ENCODE measurements around the gene DPH3.

DPH3 gene

DNA sequence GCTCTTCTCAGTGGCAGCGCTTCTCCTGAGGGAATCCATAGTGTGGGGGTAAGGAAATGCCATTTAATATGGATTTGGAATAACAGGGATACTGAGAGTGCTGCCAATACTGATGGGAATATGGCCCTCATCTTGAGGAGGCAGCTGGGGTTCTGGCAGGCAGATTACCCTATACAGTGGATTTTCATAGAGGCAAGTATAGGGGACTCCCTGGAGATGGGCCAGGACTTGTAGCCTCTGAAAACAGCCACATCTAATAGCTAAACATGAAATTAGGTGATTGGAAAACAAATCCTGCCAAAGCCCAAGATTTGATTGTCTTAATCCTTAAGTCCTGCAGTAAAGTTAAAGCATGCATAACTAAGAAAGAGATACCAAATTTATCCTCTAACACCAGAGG lies 30.9 kb downstream of the DPH3 start:
- DNase-seq (ENCODE audit: low read depth): no peak

DNA sequence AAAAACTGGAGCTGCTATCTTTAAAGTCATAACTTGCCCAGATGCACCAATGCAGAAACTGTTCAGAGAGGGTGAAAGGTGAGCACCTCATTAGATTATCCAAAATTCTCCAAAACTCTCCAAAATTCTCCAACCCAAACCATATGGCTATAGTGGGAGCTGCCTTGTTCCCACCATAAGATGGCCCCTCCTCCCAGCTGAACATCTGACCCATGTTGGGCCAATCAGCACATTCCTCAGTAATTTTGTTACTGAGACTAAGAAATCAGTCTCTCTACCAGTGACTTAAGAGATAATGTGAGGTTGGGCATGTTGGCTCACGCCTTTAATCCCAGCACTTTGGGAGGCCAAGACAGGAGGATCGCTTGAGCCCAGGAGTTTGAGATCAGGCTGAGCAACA lies 32.8 kb downstream of the DPH3 start:
- DNase-seq (ENCODE audit: low read depth): no peak

DNA sequence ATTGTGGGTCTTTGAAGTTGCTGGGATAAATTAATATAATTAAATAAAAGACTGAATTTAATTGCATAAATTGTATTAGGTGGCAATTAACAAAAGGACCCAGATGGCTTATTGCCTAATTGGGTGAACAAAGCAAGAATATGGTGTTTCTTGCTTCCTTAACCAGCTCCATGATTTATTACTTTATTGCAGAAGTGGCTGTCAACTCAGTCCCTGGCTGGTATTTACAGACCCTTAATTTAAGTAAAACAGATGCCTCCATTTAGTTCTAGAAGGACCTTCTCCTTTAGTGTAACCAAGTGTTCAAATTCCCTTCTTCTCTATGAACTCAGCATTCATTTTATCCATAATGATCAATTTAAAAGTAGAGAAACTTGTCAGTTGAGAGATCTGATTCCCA lies 35.1 kb downstream of the DPH3 start:
- no peak for DNase-seq (ENCODE audit: low read depth)

DNA sequence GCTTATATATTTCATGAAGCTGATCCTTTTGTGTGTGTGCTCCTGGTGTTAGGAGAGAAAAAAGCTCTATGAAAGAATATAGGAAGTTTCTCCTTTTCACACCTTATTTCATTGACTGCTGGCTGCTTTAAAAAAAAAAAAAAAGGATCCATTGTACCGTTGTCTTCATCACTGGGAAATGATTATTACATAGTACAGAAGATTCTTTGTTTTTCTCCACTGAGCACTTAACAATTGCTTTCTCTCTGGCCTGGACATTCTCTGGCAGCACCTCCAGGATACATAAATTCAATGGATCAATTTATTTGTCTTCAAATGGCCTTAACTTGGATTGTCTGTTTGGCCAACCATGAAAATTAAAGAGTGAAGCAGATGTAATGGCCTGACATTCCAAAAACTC lies 37.2 kb downstream of the DPH3 start:
- no peak for DNase-seq (ENCODE audit: low read depth)

DNA sequence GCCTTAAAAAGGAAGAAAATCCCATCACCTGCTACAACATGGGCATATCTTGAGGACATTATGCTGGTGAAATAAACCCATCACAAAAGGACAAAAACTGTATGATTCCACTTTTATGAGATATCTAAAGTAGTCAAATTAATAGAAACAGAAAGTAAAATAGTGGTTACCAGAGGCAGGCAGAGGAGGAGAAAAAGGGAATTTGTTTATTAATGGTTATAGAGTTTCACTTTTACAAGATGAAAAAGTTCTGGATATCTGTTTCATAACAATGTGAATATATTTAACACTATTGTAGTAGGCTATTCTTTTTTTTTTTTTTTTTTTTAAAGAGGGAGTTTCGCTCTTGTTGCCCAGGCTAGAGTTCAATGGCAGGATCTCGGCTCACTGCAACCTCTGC lies 40.4 kb downstream of the DPH3 start:
- DNase-seq (ENCODE audit: low read depth): no peak

DNA sequence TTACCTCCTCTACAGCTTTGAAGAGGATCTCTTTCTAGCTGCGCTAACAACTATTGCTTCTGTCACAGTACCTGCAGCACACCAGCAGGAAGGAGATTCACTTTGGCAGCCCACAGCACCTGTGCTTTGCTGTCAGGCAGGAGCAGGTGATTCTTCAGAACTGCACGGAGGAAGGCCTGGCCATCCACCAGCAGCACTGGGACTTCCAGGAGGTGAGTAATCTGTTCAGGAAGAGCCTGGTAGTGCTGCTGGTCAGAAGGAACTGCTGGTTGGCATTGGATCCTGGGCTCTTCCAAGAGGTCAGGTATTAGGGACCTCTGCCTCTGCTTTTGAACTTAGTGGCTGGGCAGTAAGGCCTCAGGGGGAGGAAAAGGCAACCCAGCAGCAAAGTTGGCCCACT lies 42.2 kb downstream of the DPH3 start:
- no peak for DNase-seq (ENCODE audit: low read depth)

DNA sequence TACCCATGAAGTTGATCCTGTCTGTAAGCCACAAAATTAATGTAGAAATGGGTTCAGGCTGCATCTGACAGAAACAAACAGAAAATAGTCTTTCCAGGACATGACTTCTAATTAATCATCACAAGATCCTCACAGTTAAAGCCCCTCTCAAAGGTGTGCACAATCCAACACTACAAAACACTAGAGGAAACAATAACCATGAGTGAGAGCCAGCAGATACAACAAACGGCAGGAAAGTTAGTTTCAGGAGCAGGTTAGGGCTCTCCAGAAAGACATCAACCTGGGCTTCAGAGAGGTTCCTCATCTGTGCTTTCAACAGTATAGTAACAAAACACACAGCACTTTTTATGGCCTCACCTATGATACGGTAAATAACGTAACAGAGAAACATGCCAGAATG lies 42.8 kb downstream of the DPH3 start:
- DNase-seq (ENCODE audit: low read depth): no peak

DNA sequence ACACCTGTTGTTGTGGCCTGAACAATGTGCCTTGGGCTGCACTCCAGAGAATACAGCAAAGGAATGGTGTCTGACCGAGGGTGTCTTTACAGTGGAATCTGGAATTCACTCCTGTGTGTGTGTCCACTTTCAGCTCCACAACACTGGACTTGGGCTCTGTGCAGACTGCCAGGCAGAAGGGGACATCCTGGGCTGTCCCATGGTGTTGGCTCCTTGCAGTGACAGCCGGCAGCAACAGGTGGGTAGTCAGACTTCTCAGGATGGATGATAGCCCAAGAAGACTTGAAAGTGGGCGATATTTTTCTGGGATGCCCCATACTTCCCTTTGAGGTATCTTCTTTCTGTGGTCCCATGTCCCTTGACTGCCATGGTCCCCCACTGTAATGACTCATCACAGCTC lies 45.0 kb downstream of the DPH3 start:
- DNase-seq (ENCODE audit: low read depth): no peak

DNA sequence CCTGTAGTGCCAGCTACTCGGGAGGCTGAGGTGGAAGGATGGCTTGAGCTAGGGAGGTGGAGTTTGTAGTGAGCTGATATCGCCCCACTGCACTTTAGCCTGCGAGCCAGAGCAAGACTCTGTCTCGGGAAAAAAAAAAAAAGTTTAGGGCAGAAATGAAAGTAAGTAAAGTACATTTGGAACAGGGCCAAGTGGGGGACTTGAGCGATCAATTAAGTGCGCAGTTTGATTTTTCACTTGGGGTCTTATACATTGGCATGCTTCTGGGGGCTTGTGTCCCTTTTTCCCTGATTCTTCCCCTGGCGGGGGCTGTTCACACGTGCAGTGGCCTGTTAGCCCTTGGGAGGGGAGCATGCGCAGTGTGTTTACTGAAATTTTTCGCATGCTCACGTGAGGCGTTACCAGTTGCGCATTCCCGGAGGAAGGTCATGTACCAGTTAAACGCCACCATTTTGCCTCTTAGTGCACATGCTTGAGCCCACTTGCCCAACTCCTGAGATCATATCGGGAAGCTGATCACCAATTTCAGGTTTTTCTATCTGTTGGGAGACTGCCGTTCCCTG lies 48.3 kb downstream of the DPH3 start:
- no peak for DNase-seq (ENCODE audit: low read depth)

DNA sequence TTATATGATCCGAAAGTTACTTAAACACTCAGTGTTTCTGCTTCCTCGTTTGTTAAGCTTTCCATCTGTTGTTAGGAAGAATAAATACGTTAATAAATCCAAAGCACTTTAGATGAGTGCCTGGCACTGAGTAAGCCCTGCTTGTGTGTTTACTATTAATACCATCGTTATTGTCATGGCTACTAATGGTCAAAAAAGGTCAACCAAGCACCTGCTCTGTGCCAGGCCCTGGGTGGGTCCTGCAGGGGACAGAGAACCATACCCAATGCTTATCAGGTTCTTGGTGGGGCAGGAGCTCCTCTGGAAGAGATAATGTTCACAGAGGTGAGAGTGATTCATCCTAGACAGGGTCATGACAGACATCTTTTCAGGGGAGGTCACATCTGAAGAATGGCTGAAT lies 50.4 kb downstream of the DPH3 start:
- DNase-seq (ENCODE audit: low read depth): no peak

DNA sequence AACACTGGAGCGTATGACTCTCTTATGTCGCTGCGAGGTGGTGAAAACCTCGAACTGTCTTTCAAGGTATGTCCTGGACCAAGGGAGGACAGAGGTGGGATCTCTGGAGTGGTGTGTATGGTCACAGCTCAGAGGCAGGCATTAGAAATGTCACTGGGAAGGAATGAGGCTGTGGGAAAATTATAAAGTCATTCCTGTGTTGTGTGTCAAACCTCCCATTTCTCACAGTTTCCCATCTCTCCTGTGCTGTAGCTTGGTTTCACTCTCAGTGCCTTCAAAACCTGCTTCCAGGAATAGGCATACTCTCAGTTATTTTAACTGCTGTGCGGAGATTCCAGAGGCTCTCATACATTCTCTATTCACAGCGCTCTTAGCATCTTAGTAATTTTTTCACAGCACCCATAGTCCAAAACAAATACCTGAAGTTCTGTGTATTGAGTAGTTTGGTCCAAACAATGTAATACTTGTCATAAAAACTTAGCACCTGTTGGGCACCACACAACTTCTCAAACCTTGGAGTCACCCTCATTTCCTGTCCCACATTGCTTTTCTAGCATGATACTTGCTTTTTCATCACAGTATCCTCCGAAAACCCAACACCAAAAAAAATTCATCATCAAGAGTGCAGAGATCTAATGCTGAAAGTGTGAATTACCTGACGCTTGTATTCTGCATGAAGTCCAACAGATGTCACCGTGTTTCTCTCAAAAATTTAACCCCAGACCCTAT lies 53.4 kb downstream of the DPH3 start:
- no peak for DNase-seq (ENCODE audit: low read depth)

All from stimulated activated CD8-positive, alpha-beta memory T cell treated with anti-CD3 and anti-CD28 coated beads, Interleukin-15, amount 100 ng/mL, for 1 hour (primary cell).